Neural crest cell (in vitro differentiated cells): ENCODE measurements around the gene CXCR6. TPM values are rescaled to one million over a fixed set of nuclear protein-coding genes. Genes with fewer than 3 reads are reported as not detected.

Experiments
- DNase-seq: peaks from one replicate; pipeline ENCODE4 v3.0.0; 2021; ENCODE audit warnings: low read depth, mixed read lengths, low spot score
- H3K27ac Mint-ChIP-seq: one replicate; pipeline ENCODE4 v1.8.0; 2021; ENCODE audit warnings: mild to moderate bottlenecking, mixed read lengths; ENCODE audit not compliant: unreplicated experiment
- H3K27me3 Mint-ChIP-seq: 2 replicates; pipeline ENCODE4 v1.8.0; 2021; ENCODE audit warnings: low read depth, mild to moderate bottlenecking, mixed read lengths
- H3K36me3 Mint-ChIP-seq: 2 replicates; pipeline ENCODE4 v1.8.0; 2021; ENCODE audit warnings: low read depth, mild to moderate bottlenecking, mixed read lengths
- H3K4me1 Mint-ChIP-seq: 2 replicates; pipeline ENCODE4 v1.8.0; 2021; ENCODE audit warnings: mixed read lengths
- H3K4me3 Mint-ChIP-seq: one replicate; pipeline ENCODE4 v1.8.0; 2021; ENCODE audit warnings: mild to moderate bottlenecking, mixed read lengths
- H3K9me3 Mint-ChIP-seq: 2 replicates; pipeline ENCODE4 v1.8.0; 2021; ENCODE audit warnings: mixed read lengths
- total RNA-seq: library from RNA; stranded (reverse); gene quantifications from 2 replicates; pipeline ENCODE4 v1.2.1, GENCODE V29; 2021
- TF ChIP-seq, protein P1 (sequence below): fragments of 200-600 bp; sonication (generic); conservative IDR thresholded peaks from 2 replicates; pipeline ENCODE4 v1.5.0; 2021; ENCODE audit warnings: antibody characterized with exemption, mild to moderate bottlenecking

Gene CXCR6
- total RNA-seq, 1 donor from 2014 or later: not detected

DNA sequence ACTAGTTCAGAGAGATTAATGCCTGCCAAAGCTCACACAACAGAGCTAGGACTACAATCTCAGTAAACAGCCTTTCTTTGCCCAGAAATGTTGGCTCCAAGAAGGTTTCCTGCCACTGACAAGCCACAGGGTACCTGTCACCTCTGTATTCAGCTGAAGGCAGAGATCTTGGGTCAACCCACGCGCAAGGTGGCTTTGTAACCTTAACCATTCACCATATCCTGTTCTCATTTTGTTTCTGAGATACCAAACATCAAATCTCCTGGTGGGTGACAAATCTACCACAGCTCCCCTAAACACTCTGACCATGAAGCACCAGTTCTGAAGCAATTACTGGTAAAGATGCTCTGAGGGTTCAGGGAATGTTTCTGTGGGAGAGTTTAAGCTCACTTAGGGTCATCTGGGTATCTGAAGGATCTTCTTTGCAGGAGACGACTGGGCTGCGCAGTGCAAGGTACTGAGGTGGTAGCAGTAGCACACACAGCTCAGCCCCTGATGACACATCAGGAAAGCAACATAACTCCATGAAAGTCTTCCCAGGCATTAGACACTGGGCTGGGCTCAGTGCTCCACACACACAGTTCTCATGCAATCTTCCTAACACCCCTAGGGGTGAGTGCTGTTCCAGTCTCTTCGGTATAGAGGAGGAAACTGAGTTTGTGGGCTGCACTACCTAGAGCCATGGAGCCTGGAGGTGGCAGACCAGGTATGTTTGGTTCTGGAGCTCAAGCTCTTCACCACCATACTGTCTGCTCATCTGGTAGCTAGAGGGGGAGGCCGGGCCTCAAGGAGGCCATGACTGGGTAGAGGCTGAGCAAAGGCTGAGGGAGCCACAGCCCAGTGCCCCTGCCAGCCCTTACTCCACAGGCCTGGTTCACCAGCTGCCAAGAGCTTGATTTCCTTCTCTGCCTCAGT, 7.7 kb downstream of the CXCR6 start:
- TF ChIP-seq, protein P1, sequence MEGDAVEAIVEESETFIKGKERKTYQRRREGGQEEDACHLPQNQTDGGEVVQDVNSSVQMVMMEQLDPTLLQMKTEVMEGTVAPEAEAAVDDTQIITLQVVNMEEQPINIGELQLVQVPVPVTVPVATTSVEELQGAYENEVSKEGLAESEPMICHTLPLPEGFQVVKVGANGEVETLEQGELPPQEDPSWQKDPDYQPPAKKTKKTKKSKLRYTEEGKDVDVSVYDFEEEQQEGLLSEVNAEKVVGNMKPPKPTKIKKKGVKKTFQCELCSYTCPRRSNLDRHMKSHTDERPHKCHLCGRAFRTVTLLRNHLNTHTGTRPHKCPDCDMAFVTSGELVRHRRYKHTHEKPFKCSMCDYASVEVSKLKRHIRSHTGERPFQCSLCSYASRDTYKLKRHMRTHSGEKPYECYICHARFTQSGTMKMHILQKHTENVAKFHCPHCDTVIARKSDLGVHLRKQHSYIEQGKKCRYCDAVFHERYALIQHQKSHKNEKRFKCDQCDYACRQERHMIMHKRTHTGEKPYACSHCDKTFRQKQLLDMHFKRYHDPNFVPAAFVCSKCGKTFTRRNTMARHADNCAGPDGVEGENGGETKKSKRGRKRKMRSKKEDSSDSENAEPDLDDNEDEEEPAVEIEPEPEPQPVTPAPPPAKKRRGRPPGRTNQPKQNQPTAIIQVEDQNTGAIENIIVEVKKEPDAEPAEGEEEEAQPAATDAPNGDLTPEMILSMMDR: no peak
- Mint-ChIP-seq H3K9me3 (no peaks in the 10 kb centered on the region), H3K27me3 (no peaks in the 10 kb centered on the region), H3K4me1 (no peaks in the 10 kb centered on the region), H3K36me3 (peaks cover 24% of the 10 kb centered on the region), H3K4me3 (no peak overlapping the region), H3K27ac (no peak overlapping the region)
- no peak for DNase-seq

DNA sequence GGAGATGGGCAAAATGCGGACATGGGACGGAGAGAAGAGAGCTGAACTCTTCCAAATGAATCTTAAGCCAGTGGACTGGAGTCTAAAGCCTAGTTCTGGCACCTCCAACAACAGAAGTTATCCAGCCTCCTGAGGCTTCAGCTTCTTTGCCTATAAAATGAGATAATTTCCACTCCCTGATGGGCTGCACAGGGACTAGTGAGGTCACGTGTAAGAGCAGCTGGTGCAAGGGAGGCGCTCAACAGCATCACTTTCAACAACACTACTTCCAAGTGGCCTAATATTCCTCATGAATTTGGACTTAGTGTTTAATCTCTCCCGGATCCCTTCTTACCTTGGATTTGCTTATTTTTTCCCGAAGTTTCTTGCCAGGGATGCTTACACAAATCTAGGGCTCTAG, 8.7 kb downstream of the CXCR6 start:
- Mint-ChIP-seq H3K27ac (no peak overlapping the region), H3K9me3 (no peaks in the 10 kb centered on the region), H3K27me3 (no peaks in the 10 kb centered on the region), H3K4me3 (no peak overlapping the region), H3K36me3 (peaks cover 17% of the 10 kb centered on the region), H3K4me1 (no peaks in the 10 kb centered on the region)
- DNase-seq: no peak
- TF ChIP-seq, protein P1: no peak

DNA sequence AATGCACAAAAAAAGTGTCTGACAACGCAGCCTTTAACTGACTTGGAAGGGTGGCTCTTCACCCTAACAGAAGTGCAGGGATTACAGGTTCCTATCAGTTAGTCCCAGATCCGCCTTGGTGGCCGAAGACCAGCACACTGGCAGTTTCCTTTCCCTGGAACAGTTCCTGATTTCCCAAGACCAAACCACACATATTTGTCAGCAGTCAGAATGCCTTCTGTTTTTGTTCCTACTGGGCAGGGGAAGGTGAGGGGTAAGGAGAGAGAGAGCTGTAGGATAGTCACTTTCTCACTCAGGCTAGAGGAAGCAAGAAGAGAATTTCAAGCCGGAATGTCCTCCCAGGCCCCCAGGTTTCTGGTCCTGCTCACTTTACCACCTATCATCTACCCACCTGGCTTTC, 9.2 kb downstream of the CXCR6 start:
- no peak overlapping the region for H3K27ac Mint-ChIP-seq
- H3K9me3 Mint-ChIP-seq: no peaks in the 10 kb centered on the region
- no peak for DNase-seq
- no peak overlapping the region for H3K4me3 Mint-ChIP-seq
- peaks cover 13% of the 10 kb centered on the region for H3K36me3 Mint-ChIP-seq
- H3K27me3 Mint-ChIP-seq: no peaks in the 10 kb centered on the region
- H3K4me1 Mint-ChIP-seq: no peaks in the 10 kb centered on the region
- TF ChIP-seq, protein P1: no peak

DNA sequence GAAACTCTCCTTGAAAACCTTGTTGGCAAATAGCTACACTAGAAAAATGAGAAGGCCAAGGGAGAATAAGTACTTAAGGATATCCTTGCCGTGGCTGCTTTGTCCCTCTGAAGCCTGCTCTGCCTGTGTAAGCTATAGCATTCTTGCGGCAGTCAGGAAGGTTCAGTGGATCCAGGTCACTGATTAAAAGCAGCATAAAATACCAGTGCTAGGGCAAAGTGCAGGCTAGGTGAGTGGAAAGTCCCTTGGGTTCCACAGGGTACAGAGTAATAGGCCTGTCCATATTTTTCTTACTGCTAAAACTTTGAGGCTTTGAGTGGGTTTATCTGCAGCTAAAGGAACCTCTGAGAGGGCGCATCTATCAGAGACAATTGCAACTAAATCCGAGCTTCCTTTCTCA, 10.3 kb downstream of the CXCR6 start:
- DNase-seq: no peak
- no peak overlapping the region for H3K27ac Mint-ChIP-seq
- H3K4me3 Mint-ChIP-seq: no peak overlapping the region
- H3K9me3 Mint-ChIP-seq: no peaks in the 10 kb centered on the region
- H3K27me3 Mint-ChIP-seq: no peaks in the 10 kb centered on the region
- TF ChIP-seq, protein P1: no peak
- H3K36me3 Mint-ChIP-seq: peaks cover 11% of the 10 kb centered on the region
- H3K4me1 Mint-ChIP-seq: no peaks in the 10 kb centered on the region

DNA sequence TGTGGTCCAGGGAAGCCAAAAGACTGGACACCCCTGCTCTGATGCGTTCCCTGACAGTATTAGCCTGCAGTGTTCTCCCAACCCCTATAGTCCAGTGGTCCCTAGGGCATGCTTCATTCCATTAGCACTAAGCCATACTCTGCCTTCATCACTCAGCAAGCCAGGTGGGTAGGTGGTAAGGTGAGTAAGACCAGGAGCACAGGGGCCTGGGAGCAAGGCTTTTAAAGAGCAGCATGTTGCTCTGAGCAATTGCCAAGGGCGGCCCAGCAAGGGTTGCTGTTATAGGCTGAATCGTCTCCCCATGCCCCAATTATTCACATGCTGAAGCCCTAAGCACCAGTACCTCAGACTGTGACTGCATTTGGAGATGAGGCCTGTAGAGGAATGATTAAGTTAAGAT, 11.0 kb downstream of the CXCR6 start:
- Mint-ChIP-seq H3K9me3 (no peaks in the 10 kb centered on the region), H3K4me3 (no peak overlapping the region), H3K27me3 (no peaks in the 10 kb centered on the region), H3K27ac (no peak overlapping the region), H3K4me1 (no peaks in the 10 kb centered on the region), H3K36me3 (peaks cover 19% of the 10 kb centered on the region)
- no peak for DNase-seq
- TF ChIP-seq, protein P1: no peak
